Lung (tissue), 12 donors: Measurements from ENCODE around the gene MRRF. TPM values are rescaled to one million over a fixed set of nuclear protein-coding genes. Genes with fewer than 3 reads are reported as not detected.
"Not testable (repeated sequence)": the region's sequence is repeated elsewhere in the genome, so short reads cannot be mapped to it uniquely, and the experiment has no call there.

Source experiments
- ATAC-seq: fragments of 200-7000 bp; cut with Tn5 transposase; one replicate; pipeline ENCODE4 v1.9.1; 2020; ENCODE audit warnings: moderate number of reproducible peaks; ENCODE audit not compliant: insufficient read depth, low FRiP score
- DNase-seq, 3 donors: peaks; one replicate each; pipeline ENCODE4 v3.0.0-alpha.2; 2013 to 2017
- H3K27ac ChIP-seq, 2 donors: one replicate each; pipeline ENCODE4 v1.5.1; 2013; ENCODE audit warnings: mild to moderate bottlenecking in 2 of 2, moderate library complexity in 2 of 2, control low read depth in 1 of 2, inconsistent platforms in 1 of 2, low read depth in 1 of 2, low read length in 1 of 2
- H3K27me3 ChIP-seq, 3 donors: one replicate each; pipeline ENCODE4 v1.5.1; 2013; ENCODE audit warnings: low read length in 2 of 3; ENCODE audit not compliant: control insufficient read depth in 3 of 3, insufficient read depth in 3 of 3
- H3K36me3 ChIP-seq, 4 donors: one replicate each; pipeline ENCODE4 v1.5.1; 2013; ENCODE audit warnings: low read length in 4 of 4, mild to moderate bottlenecking in 1 of 4, moderate library complexity in 1 of 4; ENCODE audit not compliant: control insufficient read depth in 4 of 4, insufficient read depth in 4 of 4
- H3K4me1 ChIP-seq, 5 donors: one replicate each; pipeline ENCODE4 v1.5.1; 2013; ENCODE audit warnings: low read length in 5 of 5, mild to moderate bottlenecking in 2 of 5, moderate library complexity in 1 of 5; ENCODE audit not compliant: control insufficient read depth in 5 of 5, insufficient read depth in 5 of 5
- H3K4me3 ChIP-seq: one replicate; pipeline ENCODE4 v1.5.1; 2013; ENCODE audit warnings: mild to moderate bottlenecking, control low read depth, moderate library complexity
- H3K9ac ChIP-seq, 2 donors: one replicate each; pipeline ENCODE4 v1.5.1; 2013; ENCODE audit warnings: low read length in 2 of 2, control low read depth in 1 of 2; ENCODE audit not compliant: insufficient read depth in 1 of 2
- H3K9me3 ChIP-seq, 4 donors: one replicate each; pipeline ENCODE4 v1.5.1; 2013; ENCODE audit warnings: low read length in 3 of 4, mild to moderate bottlenecking in 1 of 4, moderate library complexity in 1 of 4; ENCODE audit not compliant: control insufficient read depth in 4 of 4, insufficient read depth in 3 of 4
- CTCF ChIP-seq: IDR thresholded peaks from 2 replicates; pipeline ENCODE4 v1.5.1; 2012; ENCODE audit warnings: mild to moderate bottlenecking; ENCODE audit errors: control extremely low read depth, extremely low read depth
- WGBS, 2 donors: extraction: QIAGEN DNeasy Blood & Tissue Kit; methylation state at CpG; one replicate each; pipeline ENCODE4 v1.1.7; 2013; 5-methylcytosine and 5-hydroxymethylcytosine counted together
- polyA plus RNA-seq, 2 donors: library from polyadenylated mRNA; stranded (reverse); fragments of 200-250 nt; gene quantifications; one replicate each; pipeline ENCODE4 v1.2.1, GENCODE V29; 2013
- total RNA-seq, 2 donors: library from RNA; depleted of rRNA in 1 of 2; stranded (reverse); fragments of >200 nt in 1 of 2; gene quantifications; one replicate each; pipeline ENCODE4 v1.2.1, GENCODE V29; 2014 to 2021
- donor health status: control.
- donor health status: control.
- donor health status: Bipolar disorder and iron deficiency.
- donor health status: healthy.
- donor health status: DM: yes; HTN: yes; CAD: no.

The MRRF gene
- total and polyA plus RNA-seq, 4 donors: 22.3 to 43.9 (median 31.1) TPM

GRCh38 chr9:122354536-122355199 is 90.0 kb downstream of the MRRF start:
- Histone ChIP-seq H3K4me1 (peaks cover 0 to 1% (median 0%) of the 10 kb centered on the region in 5 donors), H3K9me3 (no peaks in the 10 kb centered on the region), H3K9ac (no peak overlapping the region), H3K36me3 (no peaks in the 10 kb centered on the region), H3K27me3 (no peaks in the 10 kb centered on the region), H3K27ac (no peak overlapping the region), H3K4me3 (no peak overlapping the region)
- ATAC-seq (no peak), DNase-seq (no peak)
- 75% methylated on average over 8 of the region's 8 CpGs for WGBS, 2 donors
- TF ChIP-seq CTCF: no peak

GRCh38 chr9:122355336-122355875 is 90.7 kb downstream of the MRRF start:
- H3K27ac ChIP-seq: no peak overlapping the region
- no peak for DNase-seq
- no peaks in the 10 kb centered on the region for H3K27me3 ChIP-seq
- H3K4me3 ChIP-seq: no peak overlapping the region
- no peak overlapping the region for H3K9ac ChIP-seq
- H3K9me3 ChIP-seq: no peaks in the 10 kb centered on the region
- peaks cover 0 to 1% (median 0%) of the 10 kb centered on the region in 5 donors for H3K4me1 ChIP-seq
- H3K36me3 ChIP-seq: no peaks in the 10 kb centered on the region
- TF ChIP-seq CTCF: no peak
- 84 to 85% methylated on average over 4 of the region's 4 CpGs for WGBS, 2 donors
- no peak for ATAC-seq

- DNase-seq (no peak), ATAC-seq (no peak)
- no peak overlapping the region for H3K9ac ChIP-seq
- no peak overlapping the region for H3K27ac ChIP-seq
- H3K36me3 ChIP-seq: no peaks in the 10 kb centered on the region
- H3K4me3 ChIP-seq: no peak overlapping the region
- 51 to 63% methylated on average over 2 of the region's 2 CpGs for WGBS, 2 donors
- TF ChIP-seq CTCF: no peak
- no peaks in the 10 kb centered on the region for H3K9me3 ChIP-seq
- no peaks in the 10 kb centered on the region for H3K27me3 ChIP-seq
- H3K4me1 ChIP-seq: peaks cover 0 to 1% (median 0%) of the 10 kb centered on the region in 5 donors
These were observed 91.9 kb downstream of the MRRF start for GRCh38 chr9:122356627-122357026.

GRCh38 chr9:122360891-122361290 is 96.2 kb downstream of the MRRF start:
- WGBS, 2 donors: 80 to 83% methylated on average over 8 of the region's 8 CpGs
- TF ChIP-seq CTCF: no peak
- H3K9ac ChIP-seq: no peak overlapping the region
- no peaks in the 10 kb centered on the region for H3K4me1 ChIP-seq
- H3K36me3 ChIP-seq: no peaks in the 10 kb centered on the region
- ATAC-seq: no peak
- no peak for DNase-seq
- no peak overlapping the region for H3K27ac ChIP-seq
- no peaks in the 10 kb centered on the region for H3K27me3 ChIP-seq
- H3K9me3 ChIP-seq: no peaks in the 10 kb centered on the region
- no peak overlapping the region for H3K4me3 ChIP-seq

- not testable (repeated sequence) for H3K27ac ChIP-seq, DNase-seq, H3K4me3 ChIP-seq, H3K4me1 ChIP-seq, ATAC-seq, H3K9ac ChIP-seq, H3K27me3 ChIP-seq, H3K9me3 ChIP-seq, H3K36me3 ChIP-seq
- 93 to 94% methylated on average over 12 of the region's 12 CpGs for WGBS, 2 donors
These were observed 98.4 kb downstream of the MRRF start for GRCh38 chr9:122363131-122363530.
